Activated CD4-positive, alpha-beta T cell treated with anti-CD3 and anti-CD28 coated beads, Interleukin-10, Interleukin-2, amounts not matched to agents 100 ng/mL and 50 ng/mL, durations not matched to agents 16 hours and 8 hours (primary cell): Measurements from ENCODE around the gene LAMA3.

Experiments
- DNase-seq: peaks from one replicate; pipeline ENCODE4 v3.0.0-alpha.2; 2020

Gene LAMA3

DNA sequence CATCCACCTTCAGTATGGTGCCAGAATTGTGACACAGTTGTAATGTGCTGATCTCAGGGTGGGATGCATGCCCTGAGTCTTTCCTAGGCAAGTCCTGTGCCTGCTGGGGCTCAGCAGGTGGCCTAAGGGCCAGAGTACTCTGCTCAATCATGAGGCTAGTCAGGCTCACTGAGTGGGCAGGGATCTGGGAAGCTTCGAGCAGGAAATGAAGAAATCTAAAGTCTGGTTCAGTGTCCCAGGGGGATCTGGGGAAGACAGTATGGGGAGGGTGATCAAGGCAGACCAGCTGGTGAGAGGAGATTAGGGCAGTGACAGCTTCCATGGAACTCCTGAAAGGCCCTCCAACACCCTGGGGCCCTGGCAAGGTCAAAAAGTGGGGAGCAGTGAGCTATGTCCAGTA, 17.7 kb upstream of the LAMA3 start:
- DNase-seq: no peak

DNA sequence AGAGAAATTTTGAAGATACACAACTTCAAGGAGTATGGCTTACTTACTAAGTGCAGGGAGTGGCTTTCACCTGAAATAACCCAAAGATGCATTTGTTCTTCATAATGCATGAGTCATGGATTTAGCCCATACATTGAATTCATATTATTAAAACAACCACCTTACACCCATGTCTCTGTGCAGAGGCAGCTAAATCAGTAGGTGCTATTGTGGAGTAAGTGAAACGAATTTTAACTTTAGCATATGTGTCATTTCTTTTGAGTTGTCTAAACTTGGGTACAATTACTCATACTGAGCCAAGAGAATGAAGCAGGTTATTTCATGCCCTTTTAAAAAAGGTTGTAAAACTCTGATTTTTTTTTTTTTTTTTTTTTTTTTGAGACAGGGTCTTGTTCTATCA, 15.5 kb upstream of the LAMA3 start:
- peak; percentile 24 for DNase-seq

DNA sequence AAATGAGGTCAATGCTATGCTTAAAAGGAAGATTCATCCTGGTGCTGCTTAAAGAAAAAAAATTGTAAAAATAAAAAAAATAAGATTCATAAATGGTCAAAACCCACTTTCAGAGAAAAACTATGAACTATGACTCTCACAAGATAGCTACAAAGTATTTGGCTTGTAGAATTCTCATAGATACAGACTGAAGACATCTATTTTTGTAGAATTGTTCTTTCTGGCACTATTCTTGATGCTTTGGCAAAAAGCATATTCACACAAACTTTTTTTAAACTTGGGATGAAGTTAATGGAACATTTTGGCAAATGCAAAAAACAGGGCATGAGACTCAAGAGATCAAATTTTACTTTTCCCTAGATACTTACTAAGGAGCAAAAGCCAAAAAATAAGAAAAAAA, 14.0 kb upstream of the LAMA3 start:
- no peak for DNase-seq

DNA sequence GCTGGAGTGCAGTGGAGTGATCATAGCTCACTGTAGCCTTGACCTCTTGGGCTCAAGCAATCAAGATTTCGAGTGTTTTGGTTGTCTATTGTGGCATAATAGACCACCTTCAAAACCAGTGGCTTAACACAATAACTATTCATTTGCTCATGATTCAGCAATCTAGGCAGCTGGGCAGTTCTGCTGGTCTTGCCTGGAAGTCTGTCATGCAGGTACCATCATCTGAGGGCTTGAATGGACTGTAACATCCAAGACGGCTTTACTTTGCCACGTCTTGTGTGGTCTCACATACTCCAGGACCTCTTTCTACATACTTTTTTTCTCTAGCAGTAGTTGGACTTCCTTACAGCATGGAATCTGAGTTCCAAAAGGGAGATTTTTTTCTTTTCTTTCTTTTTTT, 13.4 kb upstream of the LAMA3 start:
- no peak for DNase-seq

DNA sequence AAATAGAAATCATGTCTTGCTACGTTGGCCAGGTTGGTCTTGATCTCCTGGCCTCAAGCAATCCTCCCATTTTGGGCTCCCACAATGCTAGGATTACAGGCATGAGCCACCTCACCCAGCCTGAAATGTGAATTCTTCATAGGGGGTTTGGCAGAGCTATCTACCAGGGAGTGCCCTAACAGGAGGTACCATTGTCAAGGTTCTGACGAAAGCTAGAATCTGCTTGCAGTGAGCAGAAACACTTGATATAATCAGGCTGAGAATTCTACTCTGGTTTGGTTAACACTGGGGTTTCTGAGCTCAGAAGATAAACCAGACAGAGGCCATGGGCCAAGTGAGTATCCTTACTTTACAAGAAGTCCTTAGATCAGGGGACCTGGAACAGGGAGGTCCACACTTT, 7.2 kb upstream of the LAMA3 start:
- DNase-seq: no peak

DNA sequence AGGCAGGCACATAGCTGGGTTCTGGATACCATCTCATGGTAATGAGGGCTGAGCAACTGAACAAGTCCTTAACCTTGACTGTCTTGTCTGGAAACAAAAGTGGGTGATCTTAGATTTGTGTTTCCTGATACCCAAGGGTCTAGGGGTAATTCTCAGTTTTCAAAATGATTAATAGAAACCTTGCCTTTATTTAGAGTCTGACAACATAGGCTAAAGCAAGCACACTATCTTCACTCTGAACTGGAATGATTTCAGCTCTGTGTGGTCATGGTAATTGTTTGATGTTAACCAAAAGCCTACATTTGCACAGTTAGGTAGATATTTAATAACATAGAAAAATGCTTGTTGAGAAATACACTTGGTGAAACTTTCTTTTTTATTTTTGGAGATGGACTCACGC, 6.8 kb upstream of the LAMA3 start:
- no peak for DNase-seq

DNA sequence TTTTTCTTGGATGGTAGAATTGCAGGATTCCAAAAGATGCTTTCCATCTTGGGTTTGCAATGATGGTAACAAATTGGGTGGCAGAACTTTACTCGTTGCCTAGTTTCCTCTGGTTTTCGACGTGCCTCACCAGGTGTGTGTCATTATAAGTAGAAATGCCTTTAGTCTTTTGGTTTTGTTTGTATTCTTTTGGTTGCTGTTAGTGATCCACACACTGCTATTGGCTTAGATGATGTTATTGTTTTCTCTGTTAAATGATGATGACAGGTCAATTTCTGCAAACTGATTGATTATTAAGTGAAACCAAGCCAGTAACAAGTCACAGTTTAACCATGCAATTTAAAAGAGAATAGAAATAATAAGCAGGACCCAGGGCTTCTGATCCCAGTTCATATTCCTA, 6.1 kb upstream of the LAMA3 start:
- DNase-seq: no peak

DNA sequence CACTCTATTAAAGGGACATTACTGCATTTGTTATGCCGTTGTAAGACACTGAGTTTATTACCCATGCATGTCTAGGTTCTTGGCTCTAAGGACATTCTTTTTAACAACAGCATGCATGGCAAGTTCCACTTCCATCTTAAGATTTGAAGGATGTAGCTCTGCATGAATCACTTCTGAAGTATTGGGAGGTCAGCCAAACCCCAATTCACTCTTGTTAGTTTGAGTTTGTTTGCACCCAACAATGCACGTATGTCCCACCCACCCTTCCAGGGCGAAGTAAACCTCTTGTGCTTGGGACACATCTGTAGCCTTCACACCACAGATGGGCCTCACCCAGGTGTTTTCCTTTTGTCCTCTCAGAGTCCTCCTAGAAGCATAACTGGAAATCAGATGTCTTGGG, 5.6 kb upstream of the LAMA3 start:
- DNase-seq: no peak

DNA sequence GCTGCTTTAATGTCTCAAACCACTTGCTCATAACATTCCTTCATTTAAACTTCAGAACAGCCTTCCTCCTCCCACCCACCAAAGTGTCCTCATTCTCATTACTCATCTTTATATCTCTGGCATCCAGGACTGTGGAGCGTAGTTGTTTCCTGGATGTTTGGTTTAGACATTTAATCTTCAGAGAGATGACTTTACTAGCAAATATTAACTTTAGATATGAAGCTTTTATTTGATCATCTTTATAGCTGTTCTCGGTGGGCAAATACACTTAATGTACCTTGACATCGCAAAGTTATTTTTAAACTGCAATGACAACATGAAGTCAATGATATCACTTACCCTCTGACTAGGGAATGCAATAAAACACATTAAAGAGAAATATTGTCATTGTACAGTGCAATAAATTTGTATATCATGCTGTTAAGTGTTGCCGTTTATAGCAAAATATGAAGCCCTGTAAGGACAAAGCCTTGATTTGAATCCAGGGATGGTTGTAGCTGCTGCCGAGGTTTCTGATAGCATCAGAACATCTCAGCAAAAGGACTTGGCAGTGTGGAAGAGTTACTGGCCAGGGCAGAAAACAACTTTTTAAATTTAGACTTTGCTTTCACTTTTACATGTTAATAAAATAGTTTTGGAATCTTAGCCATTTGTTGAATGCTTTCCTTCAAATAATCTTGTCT, 4.6 kb upstream of the LAMA3 start:
- DNase-seq: no peak

DNA sequence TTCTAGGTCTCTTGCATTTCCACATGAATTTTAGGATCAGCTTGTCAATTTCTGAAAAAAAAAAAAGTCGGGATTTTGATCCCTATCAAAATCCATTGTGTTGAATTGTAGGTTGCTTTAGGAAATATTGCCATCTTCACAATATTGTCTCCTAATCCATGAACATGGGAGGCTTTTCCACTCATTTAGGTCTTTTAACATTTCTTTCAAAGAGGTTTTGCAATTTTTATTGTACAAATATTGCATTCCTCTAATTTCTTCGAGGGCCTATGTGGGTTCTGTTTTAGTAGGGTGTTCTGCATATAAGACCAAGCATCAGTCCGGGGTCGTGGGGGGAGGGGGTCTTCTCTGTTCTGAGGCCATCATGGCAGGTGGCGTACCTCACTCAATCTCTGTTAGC, 725 bp upstream of the LAMA3 start:
- DNase-seq: no peak

DNA sequence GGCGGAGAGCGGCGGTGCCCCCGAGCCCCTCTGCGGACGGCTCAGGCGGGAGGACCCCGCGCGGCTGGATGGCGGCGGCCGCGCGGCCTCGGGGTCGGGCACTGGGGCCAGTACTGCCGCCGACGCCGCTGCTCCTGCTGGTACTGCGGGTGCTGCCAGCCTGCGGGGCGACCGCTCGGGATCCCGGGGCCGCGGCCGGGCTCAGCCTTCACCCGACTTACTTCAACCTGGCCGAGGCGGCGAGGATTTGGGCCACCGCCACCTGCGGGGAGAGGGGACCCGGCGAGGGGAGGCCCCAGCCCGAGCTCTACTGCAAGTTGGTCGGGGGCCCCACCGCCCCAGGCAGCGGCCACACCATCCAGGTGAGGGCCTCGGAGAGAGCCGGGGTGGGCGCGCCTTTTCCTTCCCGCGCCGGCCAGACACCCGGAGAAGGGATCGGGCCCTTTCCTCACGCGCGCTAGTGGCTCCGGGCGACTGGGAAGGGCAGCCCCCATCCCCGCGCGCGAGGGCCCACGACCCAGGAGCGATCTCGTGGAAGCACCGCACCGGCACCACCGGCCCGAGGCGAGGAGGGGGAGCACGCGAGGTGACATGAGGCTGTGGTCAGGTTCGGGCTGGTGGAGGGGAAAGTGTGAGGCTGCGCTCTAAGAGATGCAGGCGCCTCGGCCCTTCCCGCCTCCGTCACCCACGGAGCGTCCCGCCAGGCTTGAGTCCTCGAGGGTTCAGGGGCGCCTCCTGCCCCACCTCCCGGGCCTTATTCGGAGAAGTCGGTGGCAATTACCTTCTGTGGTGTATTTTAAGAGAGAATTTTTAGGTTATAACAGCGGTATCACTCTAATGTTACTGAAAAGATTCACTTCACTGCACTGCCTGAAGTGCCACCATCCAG, 607 bp downstream of the LAMA3 start:
- no peak for DNase-seq

DNA sequence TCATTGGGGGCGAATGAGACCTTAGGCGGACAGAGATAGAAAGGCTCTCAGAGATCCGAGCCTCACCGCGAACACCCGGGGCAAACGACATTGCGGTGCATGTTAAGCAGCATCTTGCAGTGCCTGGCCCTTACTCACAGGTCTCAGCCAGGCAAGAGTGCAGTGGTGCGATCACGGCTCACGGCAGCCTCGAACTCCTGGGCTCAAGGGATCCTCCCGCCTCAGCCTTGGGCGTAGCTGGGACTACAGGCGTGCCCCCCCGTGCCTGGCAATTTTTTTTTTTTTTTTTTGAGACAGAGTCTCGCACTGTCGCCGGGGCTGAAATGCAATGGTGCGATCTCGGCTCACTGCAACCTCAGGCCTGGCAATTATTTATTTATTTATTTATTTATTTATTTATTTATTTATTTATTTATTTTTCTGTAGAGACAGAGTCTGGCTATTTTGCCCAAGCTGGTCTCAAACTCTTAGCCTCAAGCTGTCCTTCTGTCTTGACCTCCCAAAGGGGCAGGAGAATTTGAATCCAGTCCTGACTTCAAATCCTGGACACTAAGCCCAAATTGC, 1.3 kb downstream of the LAMA3 start:
- DNase-seq: no peak

DNA sequence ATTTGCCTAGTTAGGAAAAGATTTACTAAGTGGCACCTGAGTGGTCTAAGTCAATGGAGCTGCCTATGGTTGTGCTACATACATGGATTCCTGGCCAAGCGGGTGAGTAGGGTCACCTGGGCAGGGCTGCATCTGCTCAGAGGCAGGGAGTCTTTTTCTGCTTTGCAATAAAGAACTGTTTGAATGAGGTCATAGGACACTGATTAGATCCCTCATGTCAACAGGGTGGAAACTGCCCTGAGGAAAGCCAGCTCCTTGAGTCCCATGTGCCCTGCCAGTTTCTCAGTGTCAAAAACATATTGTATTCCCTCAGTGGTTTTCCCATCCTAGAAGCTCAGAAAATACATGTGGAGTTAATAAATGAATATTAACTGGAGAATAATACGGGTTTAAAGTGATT, 4.6 kb downstream of the LAMA3 start:
- no peak for DNase-seq

DNA sequence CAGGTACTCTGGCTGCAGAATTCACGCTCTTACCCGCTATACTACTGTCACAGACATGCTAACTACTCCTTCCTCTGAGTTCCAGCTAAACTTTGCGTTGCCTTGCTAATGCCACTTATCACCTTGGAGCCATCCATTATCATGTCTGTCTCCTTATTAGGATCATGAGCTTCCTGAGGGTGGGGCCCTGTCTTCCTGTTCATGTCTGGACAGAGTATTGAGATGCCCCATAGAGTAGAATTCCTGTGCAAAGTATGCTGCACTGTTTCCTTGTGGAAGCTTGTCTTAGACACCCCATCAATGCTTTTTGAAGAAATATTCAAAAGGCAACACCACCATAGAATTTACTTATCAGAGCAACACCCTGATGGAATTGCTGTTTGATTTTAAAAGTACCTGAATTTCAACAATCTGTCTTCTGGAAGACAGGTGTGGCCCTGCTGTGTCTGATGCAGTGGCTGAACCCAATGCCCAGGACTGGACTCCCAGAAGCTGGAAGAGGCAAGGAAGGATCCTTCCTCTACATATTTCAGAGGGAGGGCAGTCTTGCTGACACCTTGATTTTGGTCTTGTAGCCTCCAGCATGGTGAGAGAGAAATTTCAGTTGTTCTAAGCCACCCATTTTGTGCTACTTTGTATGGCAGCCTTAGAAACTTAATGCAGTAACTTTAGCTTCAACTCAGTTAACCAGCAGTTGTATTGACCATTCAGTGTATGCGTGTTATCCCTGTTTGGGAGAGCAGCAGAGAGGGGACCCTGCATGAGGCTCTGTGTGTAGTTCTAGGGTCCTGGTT, 5.6 kb downstream of the LAMA3 start:
- DNase-seq: no peak

DNA sequence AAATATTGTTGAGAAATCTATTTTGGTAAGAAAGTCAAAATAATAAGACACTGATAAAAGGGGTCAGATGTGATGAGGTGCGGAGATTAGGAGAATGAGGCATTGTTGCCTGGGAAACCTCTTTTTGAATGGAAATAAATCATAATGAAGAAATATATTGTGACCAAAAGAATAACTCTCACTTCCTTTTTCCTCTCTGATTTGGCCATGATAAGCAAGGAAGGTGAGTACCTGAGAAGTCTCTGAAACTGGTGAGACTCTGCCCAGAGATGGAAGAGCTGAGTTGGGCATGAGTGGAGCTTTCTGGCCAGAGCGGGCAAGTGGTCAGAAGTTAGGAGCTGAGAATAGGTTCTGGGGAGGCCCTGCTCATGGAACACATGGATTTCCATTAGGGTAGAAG, 11.8 kb downstream of the LAMA3 start:
- DNase-seq: no peak

DNA sequence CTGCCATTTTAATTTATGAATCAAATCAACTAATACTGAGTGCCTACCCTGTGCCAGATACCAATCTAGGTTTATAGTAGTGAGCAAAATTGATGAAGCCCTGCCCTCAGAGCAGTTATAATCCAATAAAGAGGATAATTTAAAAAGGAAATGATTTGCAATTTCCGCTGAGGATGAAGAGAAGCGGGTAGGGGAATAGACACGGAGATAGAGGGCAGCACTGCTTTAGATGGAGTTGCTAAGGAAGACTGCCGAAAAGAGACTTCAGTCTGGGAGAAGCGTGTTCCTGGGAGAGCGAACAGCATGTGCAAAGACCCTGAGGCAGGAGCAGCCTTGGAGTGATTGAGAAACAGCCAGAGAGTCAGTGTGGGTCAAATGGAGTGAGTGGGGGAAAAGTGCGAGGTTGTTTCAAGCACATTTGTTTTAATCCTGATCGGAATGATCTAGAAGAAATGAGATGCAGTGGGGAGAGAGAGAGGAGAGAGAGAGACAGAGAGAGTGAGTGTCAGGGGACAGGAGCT, 12.4 kb downstream of the LAMA3 start:
- DNase-seq: no peak

DNA sequence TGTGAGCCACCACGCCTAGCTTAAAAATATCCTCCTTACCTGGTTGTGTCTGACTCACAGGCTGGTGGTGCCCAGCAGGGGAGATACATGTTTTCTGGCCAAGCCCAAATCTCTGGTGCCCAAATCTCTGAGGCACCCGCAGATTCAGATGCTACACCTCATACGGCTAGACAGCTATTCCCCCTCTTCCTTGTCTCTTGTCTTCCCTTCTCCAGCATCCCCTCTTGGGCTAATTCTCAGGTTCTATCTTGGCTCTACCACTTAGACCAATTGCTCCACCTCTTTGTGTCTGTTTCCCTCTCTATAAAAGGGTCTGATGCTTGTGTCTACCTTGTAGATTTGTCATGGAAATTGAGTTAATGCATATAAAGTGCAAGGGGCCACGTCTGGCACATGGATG, 13.4 kb downstream of the LAMA3 start:
- DNase-seq: no peak

DNA sequence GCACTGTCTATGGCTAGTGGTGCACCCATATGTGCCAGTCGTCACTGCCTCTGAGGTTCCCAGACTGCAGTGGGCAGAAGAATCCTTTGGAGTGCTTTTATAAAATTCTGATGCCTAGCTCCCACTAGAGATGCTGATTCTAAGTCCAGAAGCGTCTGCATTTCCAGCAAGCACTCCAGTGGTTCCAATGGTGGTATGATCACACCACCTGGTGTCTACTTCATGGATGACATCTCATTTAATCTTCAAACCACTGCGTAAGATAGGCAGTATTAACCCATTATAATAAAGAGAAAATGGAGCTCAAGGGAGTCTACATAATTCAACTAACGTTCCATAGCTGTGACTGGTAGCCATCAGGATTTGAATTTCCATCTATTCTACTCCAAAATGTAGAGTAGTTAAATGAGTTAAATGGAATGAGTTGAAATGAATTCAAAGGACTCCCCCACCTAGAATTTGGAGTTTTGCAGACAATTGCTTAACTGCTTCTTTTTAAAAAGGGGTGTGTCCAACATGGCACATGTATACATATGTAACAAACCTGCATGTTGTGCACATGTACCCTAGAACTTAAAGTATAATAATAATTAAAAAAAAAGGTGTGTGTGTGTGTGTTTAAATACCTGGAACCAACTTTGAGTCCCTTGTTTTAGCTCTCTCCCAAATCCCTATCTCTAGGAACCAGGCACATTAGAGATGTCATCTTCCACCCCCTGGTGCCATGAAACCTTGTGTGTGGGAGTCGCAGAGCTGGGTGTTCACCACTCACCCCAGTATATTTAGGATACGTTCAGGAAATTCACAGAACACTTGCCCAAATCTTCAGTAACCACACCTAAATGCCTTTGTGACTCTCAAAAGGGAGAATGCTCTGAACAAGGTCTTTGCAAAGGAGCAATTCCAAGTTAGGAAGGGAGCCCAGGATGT, 14.1 kb downstream of the LAMA3 start:
- DNase-seq: peak; percentile 41

DNA sequence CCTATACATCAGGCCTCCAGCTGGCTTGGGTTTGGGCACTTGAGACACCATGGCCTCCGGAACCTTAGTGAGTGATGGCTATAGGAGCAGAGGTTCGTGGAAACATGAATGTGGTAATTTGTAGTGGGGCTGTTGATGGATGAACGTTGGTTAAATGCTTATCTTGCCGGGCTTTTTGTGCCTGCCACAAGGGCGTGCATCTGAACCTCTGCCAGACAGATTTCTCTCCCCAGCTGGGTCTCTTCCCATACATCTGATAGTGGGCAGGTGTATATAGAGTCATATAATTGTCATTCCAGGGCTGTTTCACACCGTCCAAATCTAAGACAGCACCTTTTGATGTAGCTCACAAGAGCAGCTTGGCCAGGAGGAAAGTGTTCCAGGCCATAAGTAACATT, 14.7 kb downstream of the LAMA3 start:
- no peak for DNase-seq

DNA sequence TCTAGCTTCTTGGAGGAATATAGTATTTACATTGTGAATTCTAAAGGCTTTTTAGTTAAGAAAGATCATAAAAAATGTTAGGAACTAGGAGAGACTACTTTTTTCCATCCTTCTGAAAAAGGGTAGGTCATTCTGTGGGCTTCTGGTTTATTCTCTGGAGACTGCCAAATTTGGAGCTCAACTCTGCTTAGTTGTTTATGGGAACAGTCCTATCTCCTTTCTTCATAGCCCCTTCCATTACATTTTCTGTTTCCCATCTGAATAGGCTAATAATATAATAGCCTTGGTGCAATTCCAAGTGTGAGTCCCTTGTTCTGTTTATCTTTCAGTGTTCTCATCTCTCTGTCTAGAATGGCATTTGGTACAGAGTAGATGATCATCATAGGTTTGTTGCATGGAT, 15.6 kb downstream of the LAMA3 start:
- DNase-seq: no peak

DNA sequence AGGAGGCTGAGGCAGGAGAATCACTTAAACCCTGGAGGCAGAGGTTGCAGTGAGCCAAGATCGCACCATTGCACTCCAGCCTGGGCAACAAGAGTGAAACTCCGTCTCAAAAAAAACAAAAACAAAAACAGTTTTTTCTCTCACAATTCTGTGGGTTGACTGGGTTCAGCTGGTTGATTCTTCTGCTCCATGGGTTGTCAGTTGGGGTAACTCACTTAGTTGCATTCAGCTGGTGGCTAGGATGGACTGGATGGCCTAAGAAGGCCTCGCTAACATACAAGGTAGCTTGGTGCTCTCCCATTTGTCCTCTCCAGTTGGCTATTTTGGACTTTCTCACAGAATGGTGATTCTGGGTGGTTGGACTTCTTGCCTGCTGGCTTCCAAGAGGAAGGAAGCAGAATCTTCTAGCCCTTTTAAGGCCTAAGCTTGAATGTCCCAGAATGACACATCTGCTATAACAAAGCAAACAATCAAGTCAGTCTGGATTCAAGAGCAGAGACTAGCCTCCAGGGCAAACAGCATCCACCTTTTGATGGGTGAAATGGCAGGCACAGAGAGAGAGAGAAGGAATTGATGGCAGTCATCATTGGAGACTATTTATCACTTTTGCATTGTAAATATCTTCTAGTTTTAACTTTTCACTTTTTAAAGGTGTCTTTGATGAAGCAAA, 17.9 kb downstream of the LAMA3 start:
- DNase-seq: no peak
